ENCODE results near the gene ZNF142.
A peak's percentile ranks its signal among the peaks of the same experiment; 100 is the strongest.

The ZNF142 gene

DNA sequence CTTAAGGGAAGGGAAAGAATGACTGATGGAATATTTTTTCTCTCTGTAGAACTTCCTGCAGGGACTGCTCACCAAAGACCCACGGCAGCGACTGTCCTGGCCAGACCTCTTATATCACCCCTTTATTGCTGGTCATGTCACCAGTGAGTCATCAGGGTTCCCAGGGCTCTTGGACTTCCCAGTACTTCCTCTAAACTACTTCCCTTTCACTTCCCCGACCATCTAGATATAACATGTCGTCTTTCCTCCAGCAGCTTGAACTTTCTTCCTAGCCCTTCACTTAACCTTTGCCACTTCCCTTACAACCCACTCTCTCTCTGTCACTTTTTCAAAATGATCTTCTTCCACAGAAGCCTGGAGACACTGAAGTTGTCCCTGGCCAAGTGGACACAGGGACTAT is 19.7 kb upstream of the ZNF142 start:
- TF ChIP-seq, protein P1, sequence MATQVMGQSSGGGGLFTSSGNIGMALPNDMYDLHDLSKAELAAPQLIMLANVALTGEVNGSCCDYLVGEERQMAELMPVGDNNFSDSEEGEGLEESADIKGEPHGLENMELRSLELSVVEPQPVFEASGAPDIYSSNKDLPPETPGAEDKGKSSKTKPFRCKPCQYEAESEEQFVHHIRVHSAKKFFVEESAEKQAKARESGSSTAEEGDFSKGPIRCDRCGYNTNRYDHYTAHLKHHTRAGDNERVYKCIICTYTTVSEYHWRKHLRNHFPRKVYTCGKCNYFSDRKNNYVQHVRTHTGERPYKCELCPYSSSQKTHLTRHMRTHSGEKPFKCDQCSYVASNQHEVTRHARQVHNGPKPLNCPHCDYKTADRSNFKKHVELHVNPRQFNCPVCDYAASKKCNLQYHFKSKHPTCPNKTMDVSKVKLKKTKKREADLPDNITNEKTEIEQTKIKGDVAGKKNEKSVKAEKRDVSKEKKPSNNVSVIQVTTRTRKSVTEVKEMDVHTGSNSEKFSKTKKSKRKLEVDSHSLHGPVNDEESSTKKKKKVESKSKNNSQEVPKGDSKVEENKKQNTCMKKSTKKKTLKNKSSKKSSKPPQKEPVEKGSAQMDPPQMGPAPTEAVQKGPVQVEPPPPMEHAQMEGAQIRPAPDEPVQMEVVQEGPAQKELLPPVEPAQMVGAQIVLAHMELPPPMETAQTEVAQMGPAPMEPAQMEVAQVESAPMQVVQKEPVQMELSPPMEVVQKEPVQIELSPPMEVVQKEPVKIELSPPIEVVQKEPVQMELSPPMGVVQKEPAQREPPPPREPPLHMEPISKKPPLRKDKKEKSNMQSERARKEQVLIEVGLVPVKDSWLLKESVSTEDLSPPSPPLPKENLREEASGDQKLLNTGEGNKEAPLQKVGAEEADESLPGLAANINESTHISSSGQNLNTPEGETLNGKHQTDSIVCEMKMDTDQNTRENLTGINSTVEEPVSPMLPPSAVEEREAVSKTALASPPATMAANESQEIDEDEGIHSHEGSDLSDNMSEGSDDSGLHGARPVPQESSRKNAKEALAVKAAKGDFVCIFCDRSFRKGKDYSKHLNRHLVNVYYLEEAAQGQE (IDR thresholded peaks at IDR 0.05; ENCODE audit: insufficient read depth in 1 of 2, low read depth in 2 of 2, low read length in 2 of 2), result no peak
- TF ChIP-seq TAF1 (IDR thresholded peaks at IDR 0.05; ENCODE audit: borderline replicate concordance, insufficient read depth, low read length), result no peak
- TF ChIP-seq FOXP2 (optimal IDR thresholded peaks at IDR 0.05; ENCODE audit: borderline replicate concordance, extremely low read depth, extremely low read length, insufficient read depth), result no peak
- TF ChIP-seq SIN3A (IDR thresholded peaks at IDR 0.05; ENCODE audit: borderline replicate concordance, insufficient read depth, low read length), result no peak
- TF ChIP-seq POLR2AphosphoS5 (IDR thresholded peaks at IDR 0.05; ENCODE audit: low read depth, low read length), result no peak

DNA sequence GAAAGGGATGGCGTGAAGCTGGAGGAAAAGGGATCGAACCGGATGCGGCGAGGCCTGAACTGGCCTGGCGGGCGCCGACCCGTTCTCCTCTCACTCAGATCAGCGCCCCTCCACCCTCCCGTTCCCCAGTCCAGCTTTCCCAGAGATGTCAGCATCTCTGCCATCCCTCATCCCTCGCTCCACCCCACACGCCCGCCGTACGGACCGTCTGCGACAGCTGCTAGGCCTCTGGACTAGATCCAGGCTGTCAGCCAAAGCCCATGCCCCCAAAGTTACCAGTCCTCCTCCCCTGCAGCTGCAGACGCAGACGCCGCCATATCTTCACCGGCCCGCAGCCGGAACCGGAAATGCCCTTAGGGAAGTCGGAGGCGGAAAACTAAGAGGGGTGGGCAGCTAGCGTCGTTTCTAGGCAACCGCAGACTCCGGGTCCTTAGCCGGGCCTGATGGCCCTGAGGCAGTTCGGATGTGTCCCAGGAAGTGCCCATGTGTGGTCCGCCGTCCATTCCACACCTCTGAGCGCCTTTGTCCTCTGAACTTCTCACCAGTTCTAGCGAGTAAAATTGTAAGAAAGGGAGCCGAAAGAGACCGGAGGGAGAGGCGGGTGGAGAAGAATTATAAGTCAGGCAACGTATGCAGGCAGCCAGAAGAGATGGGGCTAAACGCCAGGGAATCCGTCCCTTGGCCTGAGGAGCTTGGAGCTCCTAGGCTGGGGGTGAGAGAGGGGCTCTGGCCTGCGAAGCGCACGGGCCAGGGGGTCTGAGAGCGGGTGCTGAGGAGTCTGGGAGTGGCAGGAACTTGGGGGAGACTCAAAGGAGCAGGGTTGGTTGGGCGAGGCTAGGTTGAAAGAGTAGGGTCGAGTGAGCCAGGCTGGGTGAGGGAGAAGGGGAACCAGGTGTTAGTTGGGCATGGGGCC is 12.5 kb upstream of the ZNF142 start, which contains the start of the genes RNF25 and STK36:
RNF25 (minus strand) TSS at position 349 of the 913 bp plus-strand sequence; CDS start at position 317, 32 bp downstream.
STK36 (plus strand) TSS at position 433 of the 913 bp plus-strand sequence. CDS start 744 bp downstream, outside the sequence.
- TF ChIP-seq, protein P1 (IDR thresholded peaks at IDR 0.05; ENCODE audit: insufficient read depth in 1 of 2, low read depth in 2 of 2, low read length in 2 of 2), result peak in 1 of 2 experiments; percentile 40; a peak in 1 of 4 replicates
- no peak for TF ChIP-seq FOXP2 (optimal IDR thresholded peaks at IDR 0.05; ENCODE audit: borderline replicate concordance, extremely low read depth, extremely low read length, insufficient read depth)
- TF ChIP-seq TAF1 (IDR thresholded peaks at IDR 0.05; ENCODE audit: borderline replicate concordance, insufficient read depth, low read length), result peak; percentile 65; the same call in 1 of the 2 replicates
- peak; percentile 90 for TF ChIP-seq POLR2AphosphoS5 (IDR thresholded peaks at IDR 0.05; ENCODE audit: low read depth, low read length)
- TF ChIP-seq SIN3A (IDR thresholded peaks at IDR 0.05; ENCODE audit: borderline replicate concordance, insufficient read depth, low read length), result peak; percentile 66; the same call in 1 of the 2 replicates

DNA sequence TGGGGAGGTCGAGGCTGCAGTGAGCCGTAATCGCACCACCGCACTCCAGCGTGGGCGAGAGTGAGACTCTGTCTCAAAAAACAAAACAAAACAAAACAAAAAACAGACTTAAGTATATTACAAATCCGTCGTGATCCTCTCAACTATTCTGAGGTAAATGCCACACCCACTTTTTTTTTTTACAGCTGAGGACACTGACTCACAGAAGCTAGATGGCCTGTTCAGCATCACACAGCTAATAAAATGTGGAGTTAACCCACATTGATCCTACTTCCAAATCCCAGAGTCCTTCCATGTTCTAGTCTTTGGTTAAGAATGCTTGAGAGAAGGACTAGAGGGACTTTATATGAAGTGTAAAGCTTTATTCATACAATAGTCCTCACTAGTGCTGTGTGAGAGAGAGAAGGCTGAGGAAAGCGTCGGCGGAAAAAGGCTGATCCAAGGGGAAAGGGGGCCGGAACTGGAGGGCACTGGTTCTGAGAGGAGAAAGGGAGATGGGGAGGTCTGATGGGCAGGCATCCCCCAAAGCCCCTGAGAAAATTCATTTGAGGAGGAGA is 11.8 kb upstream of the ZNF142 start:
- TF ChIP-seq FOXP2 (optimal IDR thresholded peaks at IDR 0.05; ENCODE audit: borderline replicate concordance, extremely low read depth, extremely low read length, insufficient read depth), result no peak
- TF ChIP-seq, protein P1 (IDR thresholded peaks at IDR 0.05; ENCODE audit: insufficient read depth in 1 of 2, low read depth in 2 of 2, low read length in 2 of 2), result no peak
- TF ChIP-seq POLR2AphosphoS5 (IDR thresholded peaks at IDR 0.05; ENCODE audit: low read depth, low read length), result no peak
- TF ChIP-seq SIN3A (IDR thresholded peaks at IDR 0.05; ENCODE audit: borderline replicate concordance, insufficient read depth, low read length), result no peak
- TF ChIP-seq TAF1 (IDR thresholded peaks at IDR 0.05; ENCODE audit: borderline replicate concordance, insufficient read depth, low read length), result no peak

DNA sequence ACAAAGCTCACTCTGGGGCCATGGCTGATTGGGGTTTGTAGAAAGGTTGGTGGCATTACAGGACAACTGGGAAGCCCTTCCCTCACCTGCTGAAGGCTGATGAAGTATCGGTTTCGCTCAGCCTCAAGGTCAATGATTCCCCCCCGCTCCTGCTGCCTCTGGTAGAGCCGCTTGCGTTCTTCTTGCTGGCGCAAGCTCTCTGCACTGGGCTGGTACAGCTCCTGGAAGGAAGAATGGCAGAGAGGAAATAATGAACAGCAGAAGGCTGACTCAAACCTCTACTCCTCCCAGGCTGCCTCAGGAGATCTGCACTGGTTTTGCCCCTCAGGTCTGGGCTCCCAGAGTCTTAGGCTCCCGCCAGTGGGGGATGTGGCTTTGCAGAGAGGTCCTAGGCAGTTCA is 5.2 kb upstream of the ZNF142 start:
- TF ChIP-seq POLR2AphosphoS5 (IDR thresholded peaks at IDR 0.05; ENCODE audit: low read depth, low read length) (no peak), SIN3A (IDR thresholded peaks at IDR 0.05; ENCODE audit: borderline replicate concordance, insufficient read depth, low read length) (no peak), TAF1 (IDR thresholded peaks at IDR 0.05; ENCODE audit: borderline replicate concordance, insufficient read depth, low read length) (no peak), FOXP2 (optimal IDR thresholded peaks at IDR 0.05; ENCODE audit: borderline replicate concordance, extremely low read depth, extremely low read length, insufficient read depth) (no peak)
- TF ChIP-seq, protein P1 (IDR thresholded peaks at IDR 0.05; ENCODE audit: insufficient read depth in 1 of 2, low read depth in 2 of 2, low read length in 2 of 2), result no peak

Data from PFSK-1 (cell line).